HepG2 (cell line): ENCODE data around the gene VWA3A. TPM values are rescaled to one million over a fixed set of nuclear protein-coding genes. Genes with fewer than 3 reads are reported as not detected.

Experiments
- ATAC-seq: fragments of 200-7000 bp; cut with Tn5 transposase; 3 replicates; pipeline ENCODE4 v1.9.1; 2020; ENCODE audit warnings: mild to moderate bottlenecking, moderate library complexity
- BruUV-seq: library from RNA; stranded (reverse); fragments of 400-500 nt; replicated peaks from 2 replicates; lab custom pipeline; 2021; lab: Mats Ljungman, UMichigan
- CTCF ChIA-PET: fragments of 300-600 bp; formaldehyde crosslinking; extraction: SDS; loops from one replicate; lab custom pipeline; 2021; ENCODE audit warnings: low total read pairs, inconsistent platforms, low intra/inter-chr PET ratio; lab: Yijun Ruan, JAX
- POLR2A ChIA-PET: fragments of 350-600 bp; sonication (Branson Sonifier 250); formaldehyde crosslinking; loops from one replicate; lab custom pipeline; 2020; ENCODE audit warnings: antibody characterized with exemption, inconsistent platforms; lab: Yijun Ruan, JAX
- DNase-seq: peaks from one replicate; pipeline ENCODE4 v3.0.0-alpha.2; 2015; ENCODE audit warnings: low spot score
- FAIRE-seq: peaks from 3 replicates; lab custom pipeline; 2011; peaks lifted over from hg19 to GRCh38; lab: Jason Lieb, UNC
- H2AFZ ChIP-seq: one replicate; pipeline ENCODE4 v1.6.1; 2011; ENCODE audit warnings: low read length, inconsistent platforms
- H3K27ac ChIP-seq: fragments of 300-600 bp; 3 replicates; pipeline ENCODE4 v1.8.0; 2011; ENCODE audit warnings: mixed run types, mild to moderate bottlenecking, mixed read lengths, low read length, inconsistent platforms; ENCODE audit not compliant: insufficient read depth; ENCODE audit errors: extremely low read length
- H3K27me3 ChIP-seq, 2 experiments: fragments of 200-600 bp in 1 of 2; 2 replicates in 1 of 2; 3 replicates in 1 of 2; pipeline versions ENCODE4 v1.6.0 to v1.8.0; 2011; ENCODE audit warnings: low read length in 2 of 2, mild to moderate bottlenecking in 2 of 2, moderate library complexity in 2 of 2, inconsistent platforms in 1 of 2; ENCODE audit not compliant: insufficient read depth in 2 of 2, control insufficient read depth in 1 of 2
- H3K36me3 ChIP-seq, 2 experiments: fragments of 200-600 bp in 1 of 2; replicated peaks in 1 of 2; 2 replicates in 1 of 2; 3 replicates in 1 of 2; pipeline versions ENCODE4 v1.5.1 to v1.8.0; 2011; ENCODE audit warnings: low read length in 2 of 2, inconsistent platforms in 1 of 2; ENCODE audit not compliant: insufficient read depth in 2 of 2, control insufficient read depth in 1 of 2
- H3K4me1 ChIP-seq: 2 replicates; pipeline ENCODE4 v1.5.1; 2012; ENCODE audit warnings: low read length, inconsistent platforms; ENCODE audit not compliant: insufficient read depth
- H3K4me2 ChIP-seq: 2 replicates; pipeline ENCODE4 v1.6.0; 2011; ENCODE audit warnings: low read depth, low read length, inconsistent platforms
- H3K4me3 ChIP-seq, 3 experiments: fragments of 200-600 bp in 1 of 3; sonication (generic), shearing (Covaris generic) in 1 of 3; replicated peaks in 1 of 3; 2 replicates each; pipeline ENCODE4 v1.5.1; 2011 to 2016; ENCODE audit warnings: low read length in 3 of 3, inconsistent platforms in 2 of 3, low read depth in 2 of 3, mild to moderate bottlenecking in 2 of 3, control low read depth in 1 of 3, mixed read lengths in 1 of 3; ENCODE audit not compliant: insufficient read depth in 1 of 3
- H3K79me2 ChIP-seq: one replicate; pipeline ENCODE4 v1.6.1; 2011; ENCODE audit warnings: low read length, inconsistent platforms; ENCODE audit not compliant: insufficient read depth
- H3K9ac ChIP-seq: 2 replicates; pipeline ENCODE4 v1.6.0; 2011; ENCODE audit warnings: mild to moderate bottlenecking, low read depth, low read length, inconsistent platforms; ENCODE audit not compliant: insufficient read depth
- H3K9me3 ChIP-seq: 2 replicates; pipeline ENCODE4 v1.5.1; 2012; ENCODE audit warnings: mild to moderate bottlenecking, low read length
- H4K20me1 ChIP-seq: 2 replicates; pipeline ENCODE4 v1.6.0; 2011; ENCODE audit warnings: inconsistent platforms, mild to moderate bottlenecking, low read length, moderate library complexity; ENCODE audit not compliant: insufficient read depth
- DPF2 ChIP-seq: sonication (generic); formaldehyde crosslinking; IDR thresholded peaks from 2 replicates; pipeline ENCODE4 v1.4.0; 2020; ENCODE audit warnings: mild to moderate bottlenecking, low read depth, missing genetic modification reagents, borderline replicate concordance
- EZH2 ChIP-seq: conservative IDR thresholded peaks from 2 replicates; pipeline ENCODE4 v1.6.1; 2012; ENCODE audit warnings: mild to moderate bottlenecking, low read depth, low read length, moderate library complexity
- FOSL1 ChIP-seq: sonication (generic); formaldehyde crosslinking; IDR thresholded peaks from 2 replicates; pipeline ENCODE4 v1.9.0; 2021; ENCODE audit warnings: missing genetic modification reagents, borderline replicate concordance
- HNF4A ChIP-seq: sonication (generic); formaldehyde crosslinking; IDR thresholded peaks from 2 replicates; pipeline ENCODE4 v1.4.0; 2020; ENCODE audit warnings: missing genetic modification reagents
- HOXA5 ChIP-seq: sonication (generic); formaldehyde crosslinking; IDR thresholded peaks from 2 replicates; pipeline ENCODE4 v1.4.0; 2020; ENCODE audit warnings: missing genetic modification reagents
- MED1 ChIP-seq: sonication (generic); formaldehyde crosslinking; IDR thresholded peaks from 2 replicates; pipeline ENCODE4 v1.4.0; 2020; ENCODE audit warnings: missing genetic modification reagents
- MIER3 ChIP-seq: IDR thresholded peaks from 2 replicates; pipeline ENCODE4 v1.6.1; 2016; ENCODE audit warnings: missing compliant biosample characterization, borderline replicate concordance
- NFRKB ChIP-seq: fragments of 450-650 bp; IDR thresholded peaks from 2 replicates; pipeline ENCODE4 v1.6.1; 2017
- NKX3-1 ChIP-seq: sonication (generic); formaldehyde crosslinking; IDR thresholded peaks from 2 replicates; pipeline ENCODE4 v1.5.0; 2020; ENCODE audit warnings: missing genetic modification reagents
- NR2C2 ChIP-seq: sonication (generic); formaldehyde crosslinking; IDR thresholded peaks from 2 replicates; pipeline ENCODE4 v1.4.0; 2020; ENCODE audit warnings: missing genetic modification reagents, mild to moderate bottlenecking, moderate library complexity, borderline replicate concordance
- PHF8 ChIP-seq: sonication (generic); formaldehyde crosslinking; IDR thresholded peaks from 2 replicates; pipeline ENCODE4 v1.5.0; 2020; ENCODE audit warnings: missing genetic modification reagents
- SP2 ChIP-seq: sonication (generic); formaldehyde crosslinking; IDR thresholded peaks from 2 replicates; pipeline ENCODE4 v1.5.1; 2020; ENCODE audit warnings: mild to moderate bottlenecking, missing genetic modification reagents
- STAT5B ChIP-seq: sonication (generic); formaldehyde crosslinking; IDR thresholded peaks from 2 replicates; pipeline ENCODE4 v1.4.0; 2020; ENCODE audit warnings: missing genetic modification reagents
- THRA ChIP-seq: sonication (generic); formaldehyde crosslinking; IDR thresholded peaks from 2 replicates; pipeline ENCODE4 v1.4.0; 2020; ENCODE audit warnings: missing genetic modification reagents, borderline replicate concordance
- ZEB1 ChIP-seq: IDR thresholded peaks from 2 replicates; pipeline ENCODE4 v1.6.1; 2012; ENCODE audit warnings: mild to moderate bottlenecking, low read depth, inconsistent platforms; ENCODE audit not compliant: insufficient replicate concordance
- ZNF549 ChIP-seq: sonication (generic); formaldehyde crosslinking; IDR thresholded peaks from 2 replicates; pipeline ENCODE4 v1.5.0; 2020; ENCODE audit warnings: missing genetic modification reagents
- ZNF740 ChIP-seq: sonication (generic); formaldehyde crosslinking; IDR thresholded peaks from 2 replicates; pipeline ENCODE4 v1.4.0; 2020; ENCODE audit warnings: missing genetic modification reagents
- ZNF746 ChIP-seq: sonication (generic); formaldehyde crosslinking; IDR thresholded peaks from 2 replicates; pipeline ENCODE4 v1.8.0; 2022; ENCODE audit warnings: mild to moderate bottlenecking, missing genetic modification reagents
- WGBS: methylation state at CpG from one replicate; pipeline ENCODE4 v1.1.6; 2017; ENCODE audit warnings: low lambda C conversion rate; 5-methylcytosine and 5-hydroxymethylcytosine counted together
- in situ Hi-C: cut with HindIII; loops from 2 replicates; pipeline ENCODE4 v1.10.0; 2017; ENCODE audit warnings: low pct_unique_long_range_greater_than_20kb; ENCODE audit not compliant: extremely low pct_ligation_motif_present
- intact Hi-C: fragments of 100-400 bp; cut with micrococcal nuclease; formaldehyde crosslinking; loops from one replicate; pipeline ENCODE4 v1.10.0; 2022; ENCODE audit not compliant: unreplicated experiment
- polyA plus RNA-seq, 8 experiments: library from polyadenylated mRNA; depleted of rRNA in 3 of 8; stranded (reverse) in 7 of 8; unstranded in 1 of 8; fragments of >200 nt; fragmentation: Illumina TruSeq in 4 of 8; extraction: Trizol in 4 of 8; gene quantifications; 2 replicates each; pipeline versions ENCODE4 v1.2.1 to v1.2.3, GENCODE V29; 2011 to 2016; ENCODE audit warnings: low read depth in 4 of 8, missing spikeins in 1 of 8, mixed read lengths in 1 of 8; ENCODE audit not compliant: insufficient read depth in 1 of 8
- total RNA-seq, 5 experiments: library from RNA; depleted of rRNA; stranded (reverse); fragments of >200 nt; fragmentation: Illumina TruSeq; extraction: Trizol; gene quantifications; 2 replicates each; pipeline ENCODE4 v1.2.3, GENCODE V29; 2016; ENCODE audit warnings: low read depth in 1 of 5
- TF ChIP-seq, protein P1 (sequence below): sonication (generic); formaldehyde crosslinking; IDR thresholded peaks from 2 replicates; pipeline ENCODE4 v1.8.0; 2022; ENCODE audit warnings: missing genetic modification reagents, low read depth, mild to moderate bottlenecking, borderline replicate concordance
- TF ChIP-seq, protein P2 (sequence below): sonication (generic); formaldehyde crosslinking; IDR thresholded peaks from 2 replicates; pipeline ENCODE4 v1.4.0; 2020; ENCODE audit warnings: missing genetic modification reagents

VWA3A gene
- total and polyA plus RNA-seq, 2 of the 13 experiments (the other 11 are each of a cell fraction or from before 2014, with no cell fraction given): 0.03 to 0.07 TPM

DNA sequence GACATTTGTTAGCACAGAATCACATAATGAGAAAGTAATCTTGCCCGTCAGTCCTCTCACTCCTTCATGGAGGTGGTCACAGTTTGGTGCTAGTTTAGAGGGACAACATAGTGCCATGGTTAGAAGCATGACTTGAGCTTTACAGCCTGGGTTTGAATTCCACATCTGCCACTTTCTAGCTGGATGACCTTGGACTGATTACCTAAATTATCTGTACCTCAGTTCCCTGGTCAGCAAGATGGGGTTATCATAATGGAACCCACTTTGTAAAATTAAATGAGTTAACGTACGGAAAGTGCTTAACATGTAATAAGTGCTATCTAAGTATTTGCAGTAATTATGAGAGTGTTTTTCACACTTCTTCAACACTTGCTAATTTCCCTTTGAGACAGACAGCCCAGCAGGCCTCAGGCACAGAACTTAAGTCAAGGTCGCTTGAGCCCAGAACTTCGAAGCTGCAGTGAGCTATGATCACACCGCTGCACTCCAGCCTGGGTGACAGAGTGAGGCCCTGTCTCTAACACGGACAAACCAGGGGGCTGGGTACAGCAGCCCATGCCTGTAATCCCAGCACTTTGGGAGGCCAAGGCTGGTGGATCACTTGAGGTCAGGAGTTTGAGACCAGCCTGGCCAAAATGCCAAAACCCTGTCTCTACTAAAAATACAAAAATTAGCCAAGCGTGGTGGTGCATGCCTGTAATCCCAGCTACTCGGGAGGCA is 7.1 kb downstream of the VWA3A start:
- intact Hi-C loops (loop anchor here (1.0 kb wide), 2 partner anchors 89 to 98 kb away; partner anchors contain the start of gene PDZD9), in situ Hi-C loops (loop anchor here (5.0 to 25.0 kb wide), 2 partner anchors 102 to 287 kb away; no protein-coding TSS in a partner anchor)
- 34% methylated on average over 9 of the region's 9 CpGs for WGBS
- no TSS peak for BruUV-seq
- no peaks in the 10 kb centered on the region for H3K79me2 ChIP-seq
- H4K20me1 ChIP-seq: no peaks in the 10 kb centered on the region
- no peak for FAIRE-seq
- no peaks in the 10 kb centered on the region for H3K9me3 ChIP-seq
- no peak for DNase-seq
- H2AFZ ChIP-seq: no peak overlapping the region
- no peaks in the 10 kb centered on the region for H3K36me3 ChIP-seq
- peak overlapping the region; percentile 71 for H3K4me2 ChIP-seq
- ATAC-seq: peak; percentile 75
- peaks cover 0 to 15% of the 10 kb centered on the region in 2 experiments; a peak in 3 of 5 replicates for H3K27me3 ChIP-seq
- peak overlapping the region in 1 of 3 experiments; percentile 25; a peak in 1 of 6 replicates for H3K4me3 ChIP-seq
- ChIA-PET CTCF (interaction anchor here (1.2 to 1.7 kb wide), 2 partner anchors 90 to 98 kb away, joined by 4 to 18 read pairs; partner anchors contain the start of gene PDZD9), POLR2A (interaction anchor here (0.7 to 1.0 kb wide), 3 partner anchors 11 to 101 kb away, joined by 3 to 4 read pairs (median 3); no protein-coding TSS in a partner anchor)
- H3K27ac ChIP-seq: no peak overlapping the region
- peaks cover 37% of the 10 kb centered on the region for H3K4me1 ChIP-seq
- 0 out of 2 replicates have a peak overlapping the region, but pooled peaks have one; percentile 18 for H3K9ac ChIP-seq
- TF ChIP-seq, protein P1, sequence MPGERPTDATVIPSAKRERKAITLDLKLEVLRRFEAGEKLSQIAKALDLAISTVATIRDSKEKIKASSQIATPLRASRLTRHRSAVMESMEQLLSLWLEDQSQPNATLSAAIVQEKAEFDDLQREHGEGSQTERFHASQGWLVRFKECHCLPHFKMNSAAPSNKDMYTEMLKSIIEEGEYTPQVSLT (CRISPR knock-in tag): no peak
- TF ChIP-seq EZH2 (no peak), DPF2 (CRISPR knock-in tag) (no peak), PHF8 (CRISPR knock-in tag) (no peak), THRA (CRISPR knock-in tag) (no peak), HOXA5 (CRISPR knock-in tag) (no peak), MIER3 (CRISPR knock-in tag) (no peak), SP2 (CRISPR knock-in tag) (no peak), MED1 (no peak), ZNF740 (CRISPR knock-in tag) (no peak), HNF4A (peak; percentile 24; the same call in 1 of the 2 replicates), NFRKB (no peak), NKX3-1 (CRISPR knock-in tag) (no peak), FOSL1 (CRISPR knock-in tag) (no peak), ZNF746 (CRISPR knock-in tag) (no peak), NR2C2 (CRISPR knock-in tag) (no peak), STAT5B (CRISPR knock-in tag) (no peak), ZEB1 (no peak), ZNF549 (CRISPR knock-in tag) (no peak)
- TF ChIP-seq, protein P2, sequence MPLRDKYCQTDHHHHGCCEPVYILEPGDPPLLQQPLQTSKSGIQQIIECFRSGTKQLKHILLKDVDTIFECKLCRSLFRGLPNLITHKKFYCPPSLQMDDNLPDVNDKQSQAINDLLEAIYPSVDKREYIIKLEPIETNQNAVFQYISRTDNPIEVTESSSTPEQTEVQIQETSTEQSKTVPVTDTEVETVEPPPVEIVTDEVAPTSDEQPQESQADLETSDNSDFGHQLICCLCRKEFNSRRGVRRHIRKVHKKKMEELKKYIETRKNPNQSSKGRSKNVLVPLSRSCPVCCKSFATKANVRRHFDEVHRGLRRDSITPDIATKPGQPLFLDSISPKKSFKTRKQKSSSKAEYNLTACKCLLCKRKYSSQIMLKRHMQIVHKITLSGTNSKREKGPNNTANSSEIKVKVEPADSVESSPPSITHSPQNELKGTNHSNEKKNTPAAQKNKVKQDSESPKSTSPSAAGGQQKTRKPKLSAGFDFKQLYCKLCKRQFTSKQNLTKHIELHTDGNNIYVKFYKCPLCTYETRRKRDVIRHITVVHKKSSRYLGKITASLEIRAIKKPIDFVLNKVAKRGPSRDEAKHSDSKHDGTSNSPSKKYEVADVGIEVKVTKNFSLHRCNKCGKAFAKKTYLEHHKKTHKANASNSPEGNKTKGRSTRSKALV (CRISPR knock-in tag): no peak
